H9 (cell line): ENCODE results near the gene GLCE. TPM values are rescaled to one million over a fixed set of nuclear protein-coding genes. Genes with fewer than 3 reads are reported as not detected.

Experiments used
- DNase-seq: peaks from one replicate; pipeline ENCODE4 v3.0.0-alpha.2; 2017
- H2AFZ ChIP-seq: one replicate; pipeline ENCODE4 v1.6.1; 2013; ENCODE audit warnings: mild to moderate bottlenecking, low read length, control low read depth, moderate library complexity
- H2AK5ac ChIP-seq: 2 replicates; pipeline ENCODE4 v1.6.1; 2013; ENCODE audit warnings: low read length, control low read depth, mixed read lengths; ENCODE audit not compliant: insufficient read length
- H2BK120ac ChIP-seq: one replicate; pipeline ENCODE4 v1.6.1; 2013; ENCODE audit warnings: low read depth, mild to moderate bottlenecking, low read length, control low read depth, inconsistent platforms; ENCODE audit not compliant: poor library complexity, severe bottlenecking
- H2BK12ac ChIP-seq: 2 replicates; pipeline ENCODE4 v1.6.1; 2013; ENCODE audit warnings: low read length, control low read depth, mixed read lengths, low read depth; ENCODE audit not compliant: insufficient read length
- H2BK15ac ChIP-seq: 2 replicates; pipeline ENCODE4 v1.6.1; 2013; ENCODE audit warnings: low read depth, low read length, control low read depth
- H2BK20ac ChIP-seq: one replicate; pipeline ENCODE4 v1.6.1; 2013; ENCODE audit warnings: low read depth, mild to moderate bottlenecking, low read length, control low read depth, inconsistent platforms; ENCODE audit not compliant: poor library complexity, severe bottlenecking
- H2BK5ac ChIP-seq: 2 replicates; pipeline ENCODE4 v1.6.1; 2013; ENCODE audit warnings: low read length, control low read depth, mixed read lengths; ENCODE audit not compliant: insufficient read length
- H3K14ac ChIP-seq: 2 replicates; pipeline ENCODE4 v1.6.1; 2013; ENCODE audit warnings: low read length, control low read depth; ENCODE audit not compliant: insufficient read depth
- H3K18ac ChIP-seq: 2 replicates; pipeline ENCODE4 v1.6.1; 2013; ENCODE audit warnings: low read depth, mild to moderate bottlenecking, mixed read lengths, low read length, control low read depth; ENCODE audit not compliant: insufficient read length
- H3K23ac ChIP-seq: 2 replicates; pipeline ENCODE4 v1.6.1; 2013; ENCODE audit warnings: low read length, control low read depth, mixed read lengths, low read depth; ENCODE audit not compliant: insufficient read length
- H3K23me2 ChIP-seq: 2 replicates; pipeline ENCODE4 v1.6.1; 2013; ENCODE audit warnings: low read depth, mild to moderate bottlenecking, mixed read lengths, low read length, control low read depth; ENCODE audit not compliant: insufficient read length, poor library complexity, severe bottlenecking
- H3K27ac ChIP-seq: 2 replicates; pipeline ENCODE4 v1.5.1; 2013; ENCODE audit warnings: low read length, control low read depth, mixed read lengths, low read depth; ENCODE audit not compliant: insufficient read length
- H3K27me3 ChIP-seq: 2 replicates; pipeline ENCODE4 v1.6.1; 2013; ENCODE audit warnings: low read length, control low read depth, inconsistent platforms; ENCODE audit not compliant: insufficient read depth
- H3K4ac ChIP-seq: 2 replicates; pipeline ENCODE4 v1.6.1; 2013; ENCODE audit warnings: low read depth, mild to moderate bottlenecking, control low read depth, inconsistent platforms, low read length, moderate library complexity
- H3K4me1 ChIP-seq: 2 replicates; pipeline ENCODE4 v1.6.1; 2013; ENCODE audit warnings: low read length, control low read depth, inconsistent platforms; ENCODE audit not compliant: insufficient read depth
- H3K4me2 ChIP-seq: 2 replicates; pipeline ENCODE4 v1.6.1; 2013; ENCODE audit warnings: low read length, control low read depth, mixed read lengths; ENCODE audit not compliant: insufficient read length, insufficient read depth
- H3K56ac ChIP-seq: 2 replicates; pipeline ENCODE4 v1.6.1; 2013; ENCODE audit warnings: low read depth, mild to moderate bottlenecking, mixed read lengths, low read length, control low read depth; ENCODE audit not compliant: insufficient read length
- H3K79me1 ChIP-seq: 2 replicates; pipeline ENCODE4 v1.6.1; 2013; ENCODE audit warnings: low read depth, mild to moderate bottlenecking, moderate library complexity, low read length, control low read depth, inconsistent platforms; ENCODE audit not compliant: insufficient read depth, poor library complexity, severe bottlenecking
- H3K79me2 ChIP-seq: 2 replicates; pipeline ENCODE4 v1.6.1; 2013; ENCODE audit warnings: low read length, control low read depth, inconsistent platforms; ENCODE audit not compliant: insufficient read depth
- H3K9ac ChIP-seq: 2 replicates; pipeline ENCODE4 v1.6.1; 2013; ENCODE audit warnings: low read length, control low read depth, mixed read lengths; ENCODE audit not compliant: insufficient read length; ENCODE audit errors: extremely low read depth
- H3K9me3 ChIP-seq: one replicate; pipeline ENCODE4 v1.6.1; 2013; ENCODE audit warnings: low read depth, low read length, inconsistent platforms; ENCODE audit not compliant: control insufficient read depth
- H3T11ph ChIP-seq: one replicate; pipeline ENCODE4 v1.6.1; 2013; ENCODE audit warnings: mild to moderate bottlenecking, low read length, control low read depth, inconsistent platforms
- H4K20me1 ChIP-seq: one replicate; pipeline ENCODE4 v1.6.1; 2013; ENCODE audit not compliant: control insufficient read depth, insufficient read length, insufficient read depth
- H4K5ac ChIP-seq: 2 replicates; pipeline ENCODE4 v1.6.1; 2013; ENCODE audit warnings: low read depth, mild to moderate bottlenecking, mixed read lengths, low read length, control low read depth; ENCODE audit not compliant: insufficient read length
- H4K8ac ChIP-seq: replicated peaks from 2 replicates; pipeline ENCODE4 v1.6.1; 2013; ENCODE audit warnings: low read length, control low read depth, mixed read lengths, low read depth; ENCODE audit not compliant: insufficient read length
- H4K91ac ChIP-seq: 2 replicates; pipeline ENCODE4 v1.6.1; 2013; ENCODE audit warnings: low read depth, mild to moderate bottlenecking, moderate library complexity, mixed read lengths, low read length, control low read depth; ENCODE audit not compliant: insufficient read length
- H3K27ac Mint-ChIP-seq, 3 experiments: 2 replicates in 2 of 3; 3 replicates in 1 of 3; pipeline ENCODE4 v1.8.0; 2020 to 2021; ENCODE audit warnings: mixed read lengths in 3 of 3, mild to moderate bottlenecking in 1 of 3, moderate library complexity in 1 of 3
- H3K27me3 Mint-ChIP-seq: 2 replicates; pipeline ENCODE4 v1.8.0; 2021; ENCODE audit warnings: low read depth, mild to moderate bottlenecking, moderate library complexity, mixed read lengths
- H3K36me3 Mint-ChIP-seq, 3 experiments: 2 replicates in 2 of 3; 3 replicates in 1 of 3; pipeline ENCODE4 v1.8.0; 2020 to 2021; ENCODE audit warnings: low read depth in 3 of 3, mixed read lengths in 3 of 3; ENCODE audit not compliant: insufficient read depth in 1 of 3
- H3K4me1 Mint-ChIP-seq, 2 experiments: 2 replicates each; pipeline ENCODE4 v1.8.0; 2020; ENCODE audit warnings: mixed read lengths in 2 of 2
- H3K4me3 Mint-ChIP-seq, 2 experiments: 2 replicates in 1 of 2; 3 replicates in 1 of 2; pipeline ENCODE4 v1.8.0; 2020 to 2021; ENCODE audit warnings: mild to moderate bottlenecking in 2 of 2, mixed read lengths in 2 of 2, moderate library complexity in 1 of 2
- H3K9me3 Mint-ChIP-seq, 2 experiments: 2 replicates in 1 of 2; 3 replicates in 1 of 2; pipeline ENCODE4 v1.8.0; 2020; ENCODE audit warnings: mild to moderate bottlenecking in 2 of 2, mixed read lengths in 2 of 2, moderate library complexity in 1 of 2
- CTCF ChIP-seq: fragments of 200-600 bp; sonication (generic); conservative IDR thresholded peaks from 3 replicates; pipeline ENCODE4 v1.8.0; 2021; ENCODE audit warnings: antibody characterized with exemption, mild to moderate bottlenecking
- WGBS: extraction: QIAGEN DNeasy Blood & Tissue Kit; methylation state at CpG from one replicate; pipeline ENCODE4 v1.1.7; 2013; ENCODE audit warnings: missing lambda C conversion rate, low lambda C conversion rate, mixed read lengths; ENCODE audit not compliant: insufficient read length; ENCODE audit errors: extremely low coverage; 5-methylcytosine and 5-hydroxymethylcytosine counted together
- total RNA-seq: library from RNA; stranded (reverse); gene quantifications from 2 replicates; pipeline ENCODE4 v1.2.1, GENCODE V29; 2021

The GLCE gene
- total RNA-seq, 1 experiment from 2014 or later: 12.2 TPM

- no peak overlapping the region for H2BK15ac ChIP-seq
- H3K4me1 ChIP-seq: peaks cover 4% of the 10 kb centered on the region
- no peaks in the 10 kb centered on the region for H3K79me1 ChIP-seq
- H3K9me3 ChIP-seq: no peaks in the 10 kb centered on the region
- H4K8ac ChIP-seq: no peak overlapping the region
- Mint-ChIP-seq H3K4me1 (peaks cover 33 to 37% of the 10 kb centered on the region in 2 experiments), H3K27me3 (no peaks in the 10 kb centered on the region; the same call in none of the 2 replicates), H3K9me3 (no peaks in the 10 kb centered on the region; a peak in 1 of 5 replicates), H3K36me3 (peaks cover 0 to 3% (median 0%) of the 10 kb centered on the region in 3 experiments; a peak in 1 of 7 replicates), H3K4me3 (no peak overlapping the region), H3K27ac (peak overlapping the region in 1 of 3 experiments; percentile 62; a peak in 1 of 7 replicates)
- no peaks in the 10 kb centered on the region for H3K79me2 ChIP-seq
- no peak overlapping the region for H3K4me2 ChIP-seq
- no peak overlapping the region for H2BK20ac ChIP-seq
- no peak overlapping the region for H2BK12ac ChIP-seq
- H3K27me3 ChIP-seq: no peaks in the 10 kb centered on the region; the same call in 1 of the 2 replicates
- TF ChIP-seq CTCF: no peak
- H4K20me1 ChIP-seq: no peaks in the 10 kb centered on the region
- H3K27ac ChIP-seq: no peak overlapping the region
- H2AFZ ChIP-seq: no peak overlapping the region
- H2BK120ac ChIP-seq: no peak overlapping the region
- no peak overlapping the region for H3K56ac ChIP-seq
- no peak overlapping the region for H4K5ac ChIP-seq
- whole genome bisulfite sequencing: no CpG with 5 or more reads among the region's 4 CpGs
- DNase-seq: no peak
- no peak overlapping the region for H4K91ac ChIP-seq
- H3K23me2 ChIP-seq: no peaks in the 10 kb centered on the region
- no peak overlapping the region for H3K18ac ChIP-seq
- no peak overlapping the region for H3T11ph ChIP-seq
- H3K23ac ChIP-seq: no peak overlapping the region
- H3K14ac ChIP-seq: no peak overlapping the region
- H3K4ac ChIP-seq: no peak overlapping the region
- no peak overlapping the region for H2AK5ac ChIP-seq
- no peak overlapping the region for H3K9ac ChIP-seq
- no peak overlapping the region for H2BK5ac ChIP-seq
Observed at GRCh38 chr15:69275074-69275670, 114.7 kb downstream of the GLCE start.
